GM21515 (cell line): ENCODE results near the gene MGRN1.
"Not testable (repeated sequence)": the region's sequence is repeated elsewhere in the genome, so short reads cannot be mapped to it uniquely, and the experiment has no call there.

Experiments
- ATAC-seq: cut with Tn5 transposase; IDR thresholded peaks from one replicate; pipeline ENCODE4 v1.9.1; 2021; ENCODE audit not compliant: unreplicated experiment

Gene MGRN1

GRCh38 chr16:4723071-4723767 lies 98.6 kb downstream of the MGRN1 start:
- ATAC-seq = no peak

- ATAC-seq = no peak
Observed at GRCh38 chr16:4724661-4725270, 100.1 kb downstream of the MGRN1 start.

GRCh38 chr16:4726616-4727015 lies 102.0 kb downstream of the MGRN1 start:
- no peak for ATAC-seq

GRCh38 chr16:4728676-4729075 lies 104.0 kb downstream of the MGRN1 start:
- ATAC-seq = no peak

GRCh38 chr16:4729876-4730275 lies 105.2 kb downstream of the MGRN1 start:
- ATAC-seq = no peak

- no peak for ATAC-seq
Observed at GRCh38 chr16:4733211-4733742, 108.7 kb downstream of the MGRN1 start.

- ATAC-seq = no peak
Observed at GRCh38 chr16:4733747-4734062, 109.1 kb downstream of the MGRN1 start.

- ATAC-seq = peak; percentile 63
Observed at GRCh38 chr16:4734063-4734729, 109.6 kb downstream of the MGRN1 start, which contains the start of the genes ANKS3 and DNAAF8. TSS of gene ANKS3 (minus strand) at chr16:4734271. CDS start at chr16:4730149, 4,122 bp downstream. TSS of gene DNAAF8 (plus strand) at chr16:4734537. CDS start at chr16:4736515, 1,978 bp downstream.

GRCh38 chr16:4734730-4735535 lies 110.3 kb downstream of the MGRN1 start:
- peak; percentile 66 for ATAC-seq

GRCh38 chr16:4736546-4736945 lies 111.9 kb downstream of the MGRN1 start:
- no peak for ATAC-seq

GRCh38 chr16:4737545-4737944 lies 112.9 kb downstream of the MGRN1 start:
- ATAC-seq = no peak

- ATAC-seq = not testable (repeated sequence)
Observed at GRCh38 chr16:4738370-4738769, 113.7 kb downstream of the MGRN1 start.
